Heart left ventricle (tissue), 13 donors: ENCODE results near the gene NCAPH2.

Experiments used
- POLR2A ChIP-seq, 2 donors: fragments of 450-650 bp; IDR thresholded peaks; one replicate each; pipeline ENCODE4 v1.6.1; 2017; ENCODE audit warnings: antibody characterized with exemption in 2 of 2, mild to moderate bottlenecking in 2 of 2, moderate library complexity in 2 of 2
- TF ChIP-seq, protein P1 (sequence below), 12 donors: fragments of 200-600 bp; sonication (generic) in 4 of 12; IDR thresholded peaks; one replicate each; pipeline versions ENCODE4 v1.5.0 to v1.8.0; 2018 to 2022; ENCODE audit warnings: antibody characterized with exemption in 12 of 12, mild to moderate bottlenecking in 5 of 12
- donor health status: ischemic (EF 13 %, LVEDD 7.1; RV severe dilation, severe dysfunction).
- donor health status: DM: no; HTN: yes; CAD: no.
- donor health status: DM: no; HTN: no; CAD: no.
- donor health status: ischemic (EF 25% LVEDD 6.9; RV normal size, moderate dysfunction).
- donor health status: ischemic (EF 25% LVEDD 5.7; RV mildly dilated, moderate dysfunction).
- donor health status: ischemic (EF 35%, LVEDD 5.7; RV mildly dilated, moderate dysfunction).
- donor health status: nonischemic (EF 11% LVEDD 7.7; RV severe dilation, severe dysfunction).
- donor health status: DM: yes; HTN: yes; CAD: no.
- donor health status: PGD.
- donor health status: ischemic (EF 29% LVEDD 5.4; RV normal size, mild dysfunction).
- donor health status: nonischemic (EF 23%, LVEDD 6.1; RV moderate dilation, normal function).

DNA sequence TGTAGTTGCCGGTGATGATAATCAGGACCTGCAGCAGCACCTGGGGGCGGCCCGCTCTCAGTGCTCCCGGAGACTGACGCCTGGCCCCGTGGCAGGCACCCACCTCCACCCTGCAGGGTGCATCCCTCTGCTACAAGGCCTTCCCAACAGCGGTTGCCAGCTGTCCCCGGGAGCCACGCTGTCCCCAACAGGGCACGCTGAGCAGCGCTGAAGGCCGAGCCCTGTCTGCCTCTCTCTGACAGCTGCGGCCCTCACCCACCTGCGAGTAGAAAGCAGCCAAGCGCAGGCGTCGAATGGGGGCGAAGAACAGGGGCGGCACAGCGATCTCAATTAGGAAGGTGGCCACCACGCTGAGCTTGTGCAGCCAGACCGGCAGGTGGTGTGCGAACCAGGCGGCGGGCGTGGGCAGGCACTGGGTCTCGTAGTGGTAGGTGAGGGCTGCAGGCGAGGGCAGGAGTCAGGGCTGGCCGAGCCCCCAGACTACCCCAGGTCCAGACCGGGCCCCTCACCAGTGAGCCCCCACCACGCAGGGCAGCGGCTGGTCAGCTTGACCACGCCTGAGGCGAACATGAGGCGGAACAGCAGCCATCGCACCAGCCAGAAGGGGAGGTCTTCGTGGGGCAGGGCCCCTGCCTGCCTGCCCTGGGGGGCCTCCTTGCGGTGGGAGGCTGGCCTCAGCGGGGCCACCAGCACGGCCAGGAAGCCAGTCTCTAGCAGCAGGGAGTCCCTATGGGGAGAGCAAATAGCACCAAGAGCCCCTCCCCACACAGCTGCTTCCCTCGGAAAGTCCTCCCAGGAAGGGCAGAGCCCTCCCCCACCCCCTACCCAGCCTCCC lies 2.0 kb upstream of the NCAPH2 start:
- no peak for TF ChIP-seq POLR2A (IDR thresholded peaks at IDR 0.05)
- TF ChIP-seq, protein P1, sequence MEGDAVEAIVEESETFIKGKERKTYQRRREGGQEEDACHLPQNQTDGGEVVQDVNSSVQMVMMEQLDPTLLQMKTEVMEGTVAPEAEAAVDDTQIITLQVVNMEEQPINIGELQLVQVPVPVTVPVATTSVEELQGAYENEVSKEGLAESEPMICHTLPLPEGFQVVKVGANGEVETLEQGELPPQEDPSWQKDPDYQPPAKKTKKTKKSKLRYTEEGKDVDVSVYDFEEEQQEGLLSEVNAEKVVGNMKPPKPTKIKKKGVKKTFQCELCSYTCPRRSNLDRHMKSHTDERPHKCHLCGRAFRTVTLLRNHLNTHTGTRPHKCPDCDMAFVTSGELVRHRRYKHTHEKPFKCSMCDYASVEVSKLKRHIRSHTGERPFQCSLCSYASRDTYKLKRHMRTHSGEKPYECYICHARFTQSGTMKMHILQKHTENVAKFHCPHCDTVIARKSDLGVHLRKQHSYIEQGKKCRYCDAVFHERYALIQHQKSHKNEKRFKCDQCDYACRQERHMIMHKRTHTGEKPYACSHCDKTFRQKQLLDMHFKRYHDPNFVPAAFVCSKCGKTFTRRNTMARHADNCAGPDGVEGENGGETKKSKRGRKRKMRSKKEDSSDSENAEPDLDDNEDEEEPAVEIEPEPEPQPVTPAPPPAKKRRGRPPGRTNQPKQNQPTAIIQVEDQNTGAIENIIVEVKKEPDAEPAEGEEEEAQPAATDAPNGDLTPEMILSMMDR (IDR thresholded peaks at IDR 0.05) = no peak
